Fibroblast of lung (primary cell): ENCODE results near the gene SPON1. TPM values are rescaled to one million over a fixed set of nuclear protein-coding genes. Genes with fewer than 3 reads are reported as not detected.

Source experiments
- DNase-seq, 2 donors: peaks; one replicate each; pipeline versions ENCODE4 v3.0.0 to v3.0.0-alpha.2; 2010; ENCODE audit warnings: low read depth in 2 of 2
- H2AFZ ChIP-seq: 2 replicates; pipeline ENCODE4 v1.5.1; 2012; ENCODE audit warnings: low read length, control low read depth, inconsistent platforms
- H3K27ac ChIP-seq: 2 replicates; pipeline ENCODE4 v1.5.1; 2011; ENCODE audit warnings: low read length, control low read depth; ENCODE audit not compliant: insufficient read depth
- H3K27me3 ChIP-seq: 2 replicates; pipeline ENCODE4 v1.5.1; 2011; ENCODE audit warnings: mild to moderate bottlenecking, low read length; ENCODE audit not compliant: control insufficient read depth, insufficient read depth
- H3K36me3 ChIP-seq: 2 replicates; pipeline ENCODE4 v1.5.1; 2011; ENCODE audit warnings: low read length; ENCODE audit not compliant: control insufficient read depth, insufficient read depth
- H3K4me1 ChIP-seq: 2 replicates; pipeline ENCODE4 v1.5.1; 2011; ENCODE audit warnings: low read length; ENCODE audit not compliant: control insufficient read depth, insufficient read depth; ENCODE audit errors: extremely low read depth
- H3K4me2 ChIP-seq: 2 replicates; pipeline ENCODE4 v1.5.1; 2011; ENCODE audit warnings: low read length, control low read depth; ENCODE audit not compliant: insufficient read depth; ENCODE audit errors: extremely low read depth
- H3K4me3 ChIP-seq, 4 experiments: fragments of 200-600 bp in 1 of 4; sonication (generic) in 1 of 4; replicated peaks in 1 of 4; 2 replicates each; pipeline ENCODE4 v1.5.1; 2011 to 2016; ENCODE audit warnings: low read length in 4 of 4, low read depth in 3 of 4, mild to moderate bottlenecking in 3 of 4, control low read depth in 2 of 4, inconsistent platforms in 1 of 4, mixed read lengths in 1 of 4; ENCODE audit not compliant: insufficient read depth in 1 of 4; ENCODE audit errors: control extremely low read depth in 1 of 4
- H3K79me2 ChIP-seq: 2 replicates; pipeline ENCODE4 v1.5.1; 2012; ENCODE audit warnings: mild to moderate bottlenecking, low read length, inconsistent platforms; ENCODE audit not compliant: control insufficient read depth, insufficient read depth
- H3K9ac ChIP-seq: 2 replicates; pipeline ENCODE4 v1.5.1; 2011; ENCODE audit warnings: mild to moderate bottlenecking, low read length, control low read depth; ENCODE audit not compliant: insufficient read depth
- H3K9me3 ChIP-seq: 2 replicates; pipeline ENCODE4 v1.5.1; 2012; ENCODE audit warnings: low read depth, low read length; ENCODE audit not compliant: control insufficient read depth, insufficient read depth
- H4K20me1 ChIP-seq: 2 replicates; pipeline ENCODE4 v1.5.1; 2011; ENCODE audit warnings: low read length; ENCODE audit not compliant: control insufficient read depth, insufficient read depth; ENCODE audit errors: extremely low read depth
- EZH2 ChIP-seq: IDR thresholded peaks from 2 replicates; pipeline ENCODE4 v1.5.1; 2012; ENCODE audit warnings: low read length, control low read depth, mild to moderate bottlenecking; ENCODE audit errors: missing control alignments
- polyA minus RNA-seq: library from RNA; depleted of rRNA, polyadenylated mRNA; stranded (reverse); fragments of >200 nt; gene quantifications from 2 replicates; pipeline ENCODE4 v1.2.3, GENCODE V29; 2011; ENCODE audit warnings: low replicate concordance
- polyA plus RNA-seq, 2 donors: library from polyadenylated mRNA; depleted of rRNA in 1 of 2; stranded (reverse) in 1 of 2; unstranded in 1 of 2; fragments of >200 nt; gene quantifications; 2 replicates each; pipeline ENCODE4 v1.2.1, GENCODE V29; 2011 to 2012; ENCODE audit warnings: missing spikeins in 1 of 2
- total RNA-seq: library from RNA; depleted of rRNA; stranded (reverse); fragments of >200 nt; gene quantifications from 2 replicates; pipeline ENCODE4 v1.2.1, GENCODE V29; 2014
- TF ChIP-seq, protein P1 (sequence below), 2 donors: IDR thresholded peaks in 1 of 2; conservative IDR thresholded peaks in 1 of 2; 1 replicate in 1 of 2; 2 replicates in 1 of 2; pipeline ENCODE4 v1.5.1; 2011 to 2012; ENCODE audit warnings: low read length in 2 of 2, control low read depth in 1 of 2, inconsistent platforms in 1 of 2, low read depth in 1 of 2, mild to moderate bottlenecking in 1 of 2

The SPON1 gene
- total RNA-seq (3.5 and 30.6 TPM in 2 replicates), polyA plus RNA-seq (0.45 and 5.0 TPM in 2 replicates), polyA minus RNA-seq (2.4 TPM in 1 of 2 replicates, not detected in the other)
- 1.1 and 4.0 TPM in 2 replicates for polyA plus RNA-seq (2012)

DNA sequence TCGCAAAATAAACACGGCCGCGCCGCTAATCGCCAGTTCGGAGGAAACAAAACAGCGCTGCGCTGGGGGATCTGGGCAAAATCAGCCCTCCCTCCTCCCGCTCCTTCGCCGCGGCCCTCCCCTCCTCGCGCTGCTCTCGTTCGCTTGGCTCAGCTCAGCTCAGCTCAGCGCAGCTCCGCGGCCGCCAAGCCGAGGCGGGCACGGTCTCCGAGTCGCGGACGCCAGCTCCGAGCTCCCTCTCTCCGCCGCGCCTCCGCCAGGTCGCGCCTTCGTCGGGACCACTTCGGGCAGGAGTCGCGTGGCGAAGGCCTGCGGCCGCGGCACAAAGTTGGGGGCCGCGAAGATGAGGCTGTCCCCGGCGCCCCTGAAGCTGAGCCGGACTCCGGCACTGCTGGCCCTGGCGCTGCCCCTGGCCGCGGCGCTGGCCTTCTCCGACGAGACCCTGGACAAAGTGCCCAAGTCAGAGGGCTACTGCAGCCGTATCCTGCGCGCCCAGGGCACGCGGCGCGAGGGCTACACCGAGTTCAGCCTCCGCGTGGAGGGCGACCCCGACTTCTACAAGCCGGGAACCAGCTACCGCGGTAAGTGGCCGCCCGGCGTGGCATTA lies at the start of gene SPON1:
Gene SPON1, plus strand, starts transcription at position 162 of the 607 bp plus-strand sequence. Its CDS starts 182 bp downstream, at position 344.
- peak; percentile 77 for TF ChIP-seq EZH2
- TF ChIP-seq, protein P1, sequence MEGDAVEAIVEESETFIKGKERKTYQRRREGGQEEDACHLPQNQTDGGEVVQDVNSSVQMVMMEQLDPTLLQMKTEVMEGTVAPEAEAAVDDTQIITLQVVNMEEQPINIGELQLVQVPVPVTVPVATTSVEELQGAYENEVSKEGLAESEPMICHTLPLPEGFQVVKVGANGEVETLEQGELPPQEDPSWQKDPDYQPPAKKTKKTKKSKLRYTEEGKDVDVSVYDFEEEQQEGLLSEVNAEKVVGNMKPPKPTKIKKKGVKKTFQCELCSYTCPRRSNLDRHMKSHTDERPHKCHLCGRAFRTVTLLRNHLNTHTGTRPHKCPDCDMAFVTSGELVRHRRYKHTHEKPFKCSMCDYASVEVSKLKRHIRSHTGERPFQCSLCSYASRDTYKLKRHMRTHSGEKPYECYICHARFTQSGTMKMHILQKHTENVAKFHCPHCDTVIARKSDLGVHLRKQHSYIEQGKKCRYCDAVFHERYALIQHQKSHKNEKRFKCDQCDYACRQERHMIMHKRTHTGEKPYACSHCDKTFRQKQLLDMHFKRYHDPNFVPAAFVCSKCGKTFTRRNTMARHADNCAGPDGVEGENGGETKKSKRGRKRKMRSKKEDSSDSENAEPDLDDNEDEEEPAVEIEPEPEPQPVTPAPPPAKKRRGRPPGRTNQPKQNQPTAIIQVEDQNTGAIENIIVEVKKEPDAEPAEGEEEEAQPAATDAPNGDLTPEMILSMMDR (conservative IDR thresholded peaks at IDR 0.05 in 1 of 2, IDR thresholded peaks at IDR 0.05 in 1 of 2; ENCODE audit: low read depth in 1 of 2, low read length in 2 of 2) = no peak
- H3K4me2 ChIP-seq = peak within 1 kb of the TSS; percentile 76
- peaks cover 3% of the 10 kb centered on the region for H3K4me1 ChIP-seq
- H3K4me3 ChIP-seq = peak within 1 kb of the TSS; percentile 9 to 50 (median 22)
- H3K9ac ChIP-seq = no peak within 1 kb of the TSS
- H3K27ac ChIP-seq = no peak within 1 kb of the TSS
- H4K20me1 ChIP-seq = no peaks in the 10 kb centered on the region
- no peaks in the 10 kb centered on the region for H3K9me3 ChIP-seq
- H3K36me3 ChIP-seq = no peaks in the 10 kb centered on the region
- peak within 1 kb of the TSS; percentile 18 for H2AFZ ChIP-seq
- peak; percentile 43 to 49 for DNase-seq
- H3K27me3 ChIP-seq = peaks cover 55% of the 10 kb centered on the region
- no peaks in the 10 kb centered on the region for H3K79me2 ChIP-seq

DNA sequence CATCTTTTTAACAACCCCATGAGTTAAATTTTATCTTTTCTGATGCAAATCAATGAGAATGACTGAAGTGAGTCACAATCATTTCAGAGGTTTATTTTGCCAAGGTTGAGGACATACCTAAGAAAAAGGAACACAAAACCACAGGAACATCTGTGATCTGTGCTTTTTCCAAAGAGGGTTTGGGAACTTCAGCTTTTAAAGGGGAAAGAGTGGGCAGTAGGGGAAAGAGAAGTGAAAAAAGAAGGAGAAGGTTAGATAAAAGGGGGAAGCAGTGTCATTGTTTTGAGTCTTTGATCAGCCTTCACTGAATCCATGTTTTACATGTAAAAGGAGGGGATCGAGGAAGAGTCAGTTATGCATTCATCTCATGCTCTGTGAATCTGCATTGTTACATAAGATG lies 45.3 kb upstream of the SPON1 start:
- TF ChIP-seq, protein P1 (conservative IDR thresholded peaks at IDR 0.05 in 1 of 2, IDR thresholded peaks at IDR 0.05 in 1 of 2; ENCODE audit: low read depth in 1 of 2, low read length in 2 of 2) = no peak
- no peak for TF ChIP-seq EZH2
- H4K20me1 ChIP-seq = no peaks in the 10 kb centered on the region
- H3K9me3 ChIP-seq = no peaks in the 10 kb centered on the region
- no peaks in the 10 kb centered on the region for H3K36me3 ChIP-seq
- H3K4me3 ChIP-seq = no peak overlapping the region
- H3K4me2 ChIP-seq = no peak overlapping the region
- H3K27me3 ChIP-seq = peaks cover 4% of the 10 kb centered on the region
- DNase-seq = no peak
- no peak overlapping the region for H2AFZ ChIP-seq
- no peak overlapping the region for H3K27ac ChIP-seq
- no peaks in the 10 kb centered on the region for H3K4me1 ChIP-seq
- no peak overlapping the region for H3K9ac ChIP-seq
- no peaks in the 10 kb centered on the region for H3K79me2 ChIP-seq

DNA sequence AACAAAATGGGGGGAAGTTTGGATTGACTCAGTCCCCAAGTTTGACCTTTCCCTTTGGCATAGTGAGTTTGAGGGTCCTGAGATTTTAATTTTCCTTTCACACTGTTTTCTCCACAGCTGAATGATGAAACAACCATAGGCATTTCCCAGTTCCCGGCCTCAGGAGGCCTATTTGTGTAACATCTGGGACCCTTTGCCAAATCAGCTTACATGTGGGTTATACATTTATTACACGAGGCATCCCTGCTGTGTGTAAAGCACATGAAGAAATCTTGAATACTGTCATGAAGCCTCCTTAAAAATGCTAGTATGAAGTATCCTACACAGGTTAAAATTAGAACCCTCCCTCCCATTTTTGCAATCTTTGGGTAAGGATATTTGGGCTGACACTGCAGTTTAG lies 44.6 kb upstream of the SPON1 start:
- Histone ChIP-seq H2AFZ (no peak overlapping the region), H3K4me3 (no peak overlapping the region), H3K9ac (no peak overlapping the region), H3K9me3 (no peaks in the 10 kb centered on the region), H3K36me3 (no peaks in the 10 kb centered on the region), H3K79me2 (no peaks in the 10 kb centered on the region), H3K27me3 (peaks cover 4% of the 10 kb centered on the region), H3K27ac (no peak overlapping the region), H3K4me2 (no peak overlapping the region), H3K4me1 (no peaks in the 10 kb centered on the region), H4K20me1 (no peaks in the 10 kb centered on the region)
- DNase-seq = no peak
- no peak for TF ChIP-seq EZH2
- TF ChIP-seq, protein P1 (conservative IDR thresholded peaks at IDR 0.05 in 1 of 2, IDR thresholded peaks at IDR 0.05 in 1 of 2; ENCODE audit: low read depth in 1 of 2, low read length in 2 of 2) = no peak
